PC-3 (cell line): Measurements from ENCODE around the gene KRTAP12-2.

Experiments used
- CTCF ChIP-seq: fragments of 300-600 bp; sonication (generic); conservative IDR thresholded peaks from 2 replicates; pipeline ENCODE4 v1.5.1; 2017; ENCODE audit warnings: antibody characterized with exemption, low read depth, mild to moderate bottlenecking, low read length
- EZH2 ChIP-seq: fragments of 300-600 bp; sonication (generic); IDR thresholded peaks from one replicate; pipeline ENCODE4 v1.6.1; 2017; ENCODE audit warnings: antibody characterized with exemption, mild to moderate bottlenecking, low read length; ENCODE audit not compliant: unreplicated experiment
- EZH2phosphoT487 ChIP-seq: fragments of 300-600 bp; sonication (generic); IDR thresholded peaks from 2 replicates; pipeline ENCODE4 v1.6.1; 2018; ENCODE audit warnings: mild to moderate bottlenecking, antibody characterized with exemption, low read length, borderline replicate concordance

DNA sequence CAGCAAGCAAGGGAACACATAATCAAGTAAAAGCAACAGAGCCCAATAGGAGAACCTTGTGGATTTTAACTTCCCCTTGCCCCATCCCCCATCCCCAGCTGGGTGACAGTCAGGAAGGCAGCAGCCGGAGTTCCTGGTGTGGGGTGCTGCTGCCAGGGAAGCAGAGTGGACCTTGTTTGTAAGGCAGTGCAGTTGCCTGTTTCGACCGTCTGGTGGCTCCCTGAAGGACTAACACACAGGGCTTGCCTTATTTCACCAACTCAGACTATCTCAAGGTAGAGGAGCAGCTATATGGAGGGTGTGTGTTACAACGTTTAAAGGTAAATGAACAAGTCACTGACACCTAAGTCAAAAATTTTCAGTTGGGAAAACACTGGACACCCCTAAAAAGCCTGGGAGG, 48.2 kb downstream of the KRTAP12-2 start:
- peak; percentile 47 for TF ChIP-seq CTCF
- no peak for TF ChIP-seq EZH2
- TF ChIP-seq EZH2phosphoT487 = no peak
